Stimulated activated CD4-positive, alpha-beta T cell treated with anti-CD3 and anti-CD28 coated beads, Interleukin-4, amount 100 ng/mL, for 24 hours (primary cell): ENCODE results near the gene C12orf75.
"Not testable (repeated sequence)": the region's sequence is repeated elsewhere in the genome, so short reads cannot be mapped to it uniquely, and the experiment has no call there.

Experiments used
- DNase-seq: peaks from one replicate; pipeline ENCODE4 v3.0.0-alpha.2; 2020

Gene C12orf75

GRCh38 chr12:105382771-105383622 lies 52.5 kb downstream of the C12orf75 start:
- peak; percentile 19 for DNase-seq

- DNase-seq = no peak
Measured at GRCh38 chr12:105384220-105384619, 53.7 kb downstream of the C12orf75 start.

GRCh38 chr12:105384916-105385535 lies 54.5 kb downstream of the C12orf75 start:
- DNase-seq = no peak

GRCh38 chr12:105386431-105386830 lies 55.9 kb downstream of the C12orf75 start:
- no peak for DNase-seq

GRCh38 chr12:105391231-105391630 lies 60.7 kb downstream of the C12orf75 start:
- no peak for DNase-seq

GRCh38 chr12:105393587-105393986 lies 63.1 kb downstream of the C12orf75 start:
- no peak for DNase-seq

- DNase-seq = no peak
Measured at GRCh38 chr12:105396024-105396423, 65.5 kb downstream of the C12orf75 start.

GRCh38 chr12:105396983-105397382 lies 66.5 kb downstream of the C12orf75 start:
- DNase-seq = no peak

- DNase-seq = no peak
Measured at GRCh38 chr12:105398930-105399329, 68.4 kb downstream of the C12orf75 start.

- no peak for DNase-seq
Measured at GRCh38 chr12:105399428-105400081, 69.1 kb downstream of the C12orf75 start.

- DNase-seq = no peak
Measured at GRCh38 chr12:105400227-105400626, 69.7 kb downstream of the C12orf75 start.

GRCh38 chr12:105401198-105401597 lies 70.7 kb downstream of the C12orf75 start:
- no peak for DNase-seq

- DNase-seq = no peak
Measured at GRCh38 chr12:105402366-105402765, 71.9 kb downstream of the C12orf75 start.

- no peak for DNase-seq
Measured at GRCh38 chr12:105403095-105403494, 72.6 kb downstream of the C12orf75 start.

GRCh38 chr12:105404134-105404533 lies 73.6 kb downstream of the C12orf75 start:
- DNase-seq = not testable (repeated sequence)

- DNase-seq = no peak
Measured at GRCh38 chr12:105406497-105406896, 76.0 kb downstream of the C12orf75 start.

- DNase-seq = no peak
Measured at GRCh38 chr12:105409279-105409678, 78.8 kb downstream of the C12orf75 start.

GRCh38 chr12:105409801-105410471 lies 79.4 kb downstream of the C12orf75 start:
- no peak for DNase-seq

GRCh38 chr12:105413911-105414487 lies 83.5 kb downstream of the C12orf75 start:
- DNase-seq = no peak

GRCh38 chr12:105417732-105418131 lies 87.2 kb downstream of the C12orf75 start:
- DNase-seq = no peak

- DNase-seq = no peak
Measured at GRCh38 chr12:105418229-105418628, 87.7 kb downstream of the C12orf75 start.

GRCh38 chr12:105418821-105419291 lies 88.4 kb downstream of the C12orf75 start:
- no peak for DNase-seq

- DNase-seq = no peak
Measured at GRCh38 chr12:105419606-105420005, 89.1 kb downstream of the C12orf75 start.
